Measurements from ENCODE around the gene GPR156. TPM values are rescaled to one million over a fixed set of nuclear protein-coding genes. Genes with fewer than 3 reads are reported as not detected.

GPR156 gene
- total RNA-seq, 1 donor: 0.90 TPM

DNA sequence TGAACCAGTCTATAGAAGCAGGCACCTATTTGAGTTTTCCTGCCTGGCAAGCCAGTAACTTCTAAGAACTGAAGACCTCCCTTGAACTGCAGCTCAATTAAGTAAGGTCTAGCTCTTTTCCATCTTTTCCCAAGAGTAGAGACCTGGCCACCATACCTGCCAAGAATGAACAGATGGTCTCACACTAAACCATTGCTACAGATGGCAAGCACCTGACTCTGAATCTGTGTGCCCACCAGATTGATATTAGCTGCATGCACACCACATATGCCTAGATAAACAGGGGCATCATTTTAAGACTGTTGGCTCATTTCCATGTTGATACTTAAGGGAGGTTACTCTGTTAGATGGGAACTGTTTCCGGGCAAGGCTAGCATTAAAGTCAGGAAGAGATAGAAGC, 156.0 kb downstream of the GPR156 start:
- no peak for DNase-seq (ENCODE audit: low read depth)
- TF ChIP-seq, protein P1, sequence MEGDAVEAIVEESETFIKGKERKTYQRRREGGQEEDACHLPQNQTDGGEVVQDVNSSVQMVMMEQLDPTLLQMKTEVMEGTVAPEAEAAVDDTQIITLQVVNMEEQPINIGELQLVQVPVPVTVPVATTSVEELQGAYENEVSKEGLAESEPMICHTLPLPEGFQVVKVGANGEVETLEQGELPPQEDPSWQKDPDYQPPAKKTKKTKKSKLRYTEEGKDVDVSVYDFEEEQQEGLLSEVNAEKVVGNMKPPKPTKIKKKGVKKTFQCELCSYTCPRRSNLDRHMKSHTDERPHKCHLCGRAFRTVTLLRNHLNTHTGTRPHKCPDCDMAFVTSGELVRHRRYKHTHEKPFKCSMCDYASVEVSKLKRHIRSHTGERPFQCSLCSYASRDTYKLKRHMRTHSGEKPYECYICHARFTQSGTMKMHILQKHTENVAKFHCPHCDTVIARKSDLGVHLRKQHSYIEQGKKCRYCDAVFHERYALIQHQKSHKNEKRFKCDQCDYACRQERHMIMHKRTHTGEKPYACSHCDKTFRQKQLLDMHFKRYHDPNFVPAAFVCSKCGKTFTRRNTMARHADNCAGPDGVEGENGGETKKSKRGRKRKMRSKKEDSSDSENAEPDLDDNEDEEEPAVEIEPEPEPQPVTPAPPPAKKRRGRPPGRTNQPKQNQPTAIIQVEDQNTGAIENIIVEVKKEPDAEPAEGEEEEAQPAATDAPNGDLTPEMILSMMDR (IDR thresholded peaks at IDR 0.05; ENCODE audit: insufficient read depth, low read length): no peak
- no peak overlapping the region for H3K4me3 ChIP-seq (ENCODE audit: low read depth, low read length)

DNA sequence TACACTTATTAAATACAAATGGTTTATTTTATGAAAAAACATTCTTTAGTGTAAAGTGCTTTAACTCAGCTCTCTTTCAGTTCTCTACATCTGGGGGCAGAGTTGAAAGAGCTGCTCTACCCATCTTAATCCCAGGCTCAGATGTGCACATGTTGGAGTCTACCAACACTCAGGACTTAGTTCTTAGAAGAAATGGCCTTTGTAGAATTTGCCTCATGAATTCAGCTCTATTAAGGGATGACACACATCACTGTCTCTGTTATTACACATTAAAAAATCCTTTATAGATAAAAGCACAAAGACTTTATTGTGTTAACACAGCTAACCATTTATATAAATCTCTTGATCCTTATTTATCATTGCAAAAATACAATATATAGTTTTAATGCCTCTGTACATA, 159.0 kb downstream of the GPR156 start:
- DNase-seq (ENCODE audit: low read depth): no peak
- H3K4me3 ChIP-seq (ENCODE audit: low read depth, low read length): no peak overlapping the region
- TF ChIP-seq, protein P1 (IDR thresholded peaks at IDR 0.05; ENCODE audit: insufficient read depth, low read length): no peak

DNA sequence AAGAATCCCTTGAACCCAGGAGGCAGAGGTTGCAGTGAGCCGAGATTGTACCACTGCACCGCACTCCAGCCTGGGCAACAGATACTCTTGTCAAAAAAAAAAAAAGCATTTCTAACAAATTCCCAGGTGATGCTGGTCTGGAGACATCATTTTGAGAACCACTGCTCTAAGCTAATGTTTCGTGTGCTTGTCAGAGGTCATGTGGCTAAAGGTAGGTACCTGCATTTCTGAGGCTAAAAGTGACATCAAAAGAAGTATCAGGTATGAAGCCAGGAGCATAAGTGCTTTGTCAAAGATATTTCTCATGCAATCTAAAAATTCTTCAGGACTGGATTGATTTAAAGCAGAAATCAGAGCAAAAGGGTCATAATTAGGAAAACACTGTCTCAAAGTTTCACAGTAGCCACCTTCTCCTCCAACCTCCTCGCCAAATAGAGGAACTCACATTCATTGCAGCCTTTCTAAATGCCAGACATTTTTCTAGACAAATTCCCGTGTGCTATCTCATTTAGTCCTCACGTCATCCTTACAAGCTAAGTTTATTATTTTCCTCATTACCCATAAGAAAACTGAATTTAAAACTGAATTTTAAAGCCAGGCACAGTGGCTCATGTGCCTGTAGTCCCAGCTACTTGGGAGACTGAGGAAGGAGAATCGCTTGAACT, 165.0 kb downstream of the GPR156 start:
- no peak overlapping the region for H3K4me3 ChIP-seq (ENCODE audit: low read depth, low read length)
- peak; percentile 11 for DNase-seq (ENCODE audit: low read depth)
- TF ChIP-seq, protein P1 (IDR thresholded peaks at IDR 0.05; ENCODE audit: insufficient read depth, low read length): no peak

Small RNA genes within 50 kb of the gene (small RNA-seq; reads per million reads assigned to genes)
- gene RF00019 (not detected), gene RN7SL397P (not detected)

Other genes starting within 250 kb of the GPR156 start
- 74.1 and 123 TPM in 2 replicates for gene GSK3B, start 190.8 kb downstream of the GPR156 start, total RNA-seq (ENCODE audit: low replicate concordance)
- gene LRRC58, start 64.1 kb upstream of the GPR156 start, total RNA-seq (ENCODE audit: low replicate concordance): 39.5 and 56.1 TPM in 2 replicates
- gene FSTL1, start 165.8 kb upstream of the GPR156 start, total RNA-seq (ENCODE audit: low replicate concordance): 765 and 870 TPM in 2 replicates